Fibroblast of lung (primary cell): ENCODE data around the gene PGM2L1. TPM values are rescaled to one million over a fixed set of nuclear protein-coding genes. Genes with fewer than 3 reads are reported as not detected.

ENCODE experiments used
- DNase-seq, 2 donors: peaks; one replicate each; pipeline versions ENCODE4 v3.0.0 to v3.0.0-alpha.2; 2010; ENCODE audit warnings: low read depth in 2 of 2
- H2AFZ ChIP-seq: 2 replicates; pipeline ENCODE4 v1.5.1; 2012; ENCODE audit warnings: low read length, control low read depth, inconsistent platforms
- H3K27ac ChIP-seq: 2 replicates; pipeline ENCODE4 v1.5.1; 2011; ENCODE audit warnings: low read length, control low read depth; ENCODE audit not compliant: insufficient read depth
- H3K27me3 ChIP-seq: 2 replicates; pipeline ENCODE4 v1.5.1; 2011; ENCODE audit warnings: mild to moderate bottlenecking, low read length; ENCODE audit not compliant: control insufficient read depth, insufficient read depth
- H3K36me3 ChIP-seq: 2 replicates; pipeline ENCODE4 v1.5.1; 2011; ENCODE audit warnings: low read length; ENCODE audit not compliant: control insufficient read depth, insufficient read depth
- H3K4me1 ChIP-seq: 2 replicates; pipeline ENCODE4 v1.5.1; 2011; ENCODE audit warnings: low read length; ENCODE audit not compliant: control insufficient read depth, insufficient read depth; ENCODE audit errors: extremely low read depth
- H3K4me2 ChIP-seq: 2 replicates; pipeline ENCODE4 v1.5.1; 2011; ENCODE audit warnings: low read length, control low read depth; ENCODE audit not compliant: insufficient read depth; ENCODE audit errors: extremely low read depth
- H3K4me3 ChIP-seq, 4 experiments: fragments of 200-600 bp in 1 of 4; sonication (generic) in 1 of 4; replicated peaks in 1 of 4; 2 replicates each; pipeline ENCODE4 v1.5.1; 2011 to 2016; ENCODE audit warnings: low read length in 4 of 4, low read depth in 3 of 4, mild to moderate bottlenecking in 3 of 4, control low read depth in 2 of 4, inconsistent platforms in 1 of 4, mixed read lengths in 1 of 4; ENCODE audit not compliant: insufficient read depth in 1 of 4; ENCODE audit errors: control extremely low read depth in 1 of 4
- H3K79me2 ChIP-seq: 2 replicates; pipeline ENCODE4 v1.5.1; 2012; ENCODE audit warnings: mild to moderate bottlenecking, low read length, inconsistent platforms; ENCODE audit not compliant: control insufficient read depth, insufficient read depth
- H3K9ac ChIP-seq: 2 replicates; pipeline ENCODE4 v1.5.1; 2011; ENCODE audit warnings: mild to moderate bottlenecking, low read length, control low read depth; ENCODE audit not compliant: insufficient read depth
- H3K9me3 ChIP-seq: 2 replicates; pipeline ENCODE4 v1.5.1; 2012; ENCODE audit warnings: low read depth, low read length; ENCODE audit not compliant: control insufficient read depth, insufficient read depth
- H4K20me1 ChIP-seq: 2 replicates; pipeline ENCODE4 v1.5.1; 2011; ENCODE audit warnings: low read length; ENCODE audit not compliant: control insufficient read depth, insufficient read depth; ENCODE audit errors: extremely low read depth
- CTCF ChIP-seq, 2 donors: IDR thresholded peaks in 1 of 2; conservative IDR thresholded peaks in 1 of 2; 1 replicate in 1 of 2; 2 replicates in 1 of 2; pipeline ENCODE4 v1.5.1; 2011 to 2012; ENCODE audit warnings: low read length in 2 of 2, control low read depth in 1 of 2, inconsistent platforms in 1 of 2, low read depth in 1 of 2, mild to moderate bottlenecking in 1 of 2
- EZH2 ChIP-seq: IDR thresholded peaks from 2 replicates; pipeline ENCODE4 v1.5.1; 2012; ENCODE audit warnings: low read length, control low read depth, mild to moderate bottlenecking; ENCODE audit errors: missing control alignments
- polyA plus RNA-seq, 2 donors: library from polyadenylated mRNA; depleted of rRNA in 1 of 2; stranded (reverse) in 1 of 2; unstranded in 1 of 2; fragments of >200 nt; gene quantifications; 2 replicates each; pipeline ENCODE4 v1.2.1, GENCODE V29; 2011 to 2012; ENCODE audit warnings: missing spikeins in 1 of 2
- total RNA-seq: library from RNA; depleted of rRNA; stranded (reverse); fragments of >200 nt; gene quantifications from 2 replicates; pipeline ENCODE4 v1.2.1, GENCODE V29; 2014

Gene PGM2L1
- total and polyA plus RNA-seq, 2 donors (not counting 1 experiment from before 2014, with no cell fraction given), result 1.4 to 4.1 TPM

DNA sequence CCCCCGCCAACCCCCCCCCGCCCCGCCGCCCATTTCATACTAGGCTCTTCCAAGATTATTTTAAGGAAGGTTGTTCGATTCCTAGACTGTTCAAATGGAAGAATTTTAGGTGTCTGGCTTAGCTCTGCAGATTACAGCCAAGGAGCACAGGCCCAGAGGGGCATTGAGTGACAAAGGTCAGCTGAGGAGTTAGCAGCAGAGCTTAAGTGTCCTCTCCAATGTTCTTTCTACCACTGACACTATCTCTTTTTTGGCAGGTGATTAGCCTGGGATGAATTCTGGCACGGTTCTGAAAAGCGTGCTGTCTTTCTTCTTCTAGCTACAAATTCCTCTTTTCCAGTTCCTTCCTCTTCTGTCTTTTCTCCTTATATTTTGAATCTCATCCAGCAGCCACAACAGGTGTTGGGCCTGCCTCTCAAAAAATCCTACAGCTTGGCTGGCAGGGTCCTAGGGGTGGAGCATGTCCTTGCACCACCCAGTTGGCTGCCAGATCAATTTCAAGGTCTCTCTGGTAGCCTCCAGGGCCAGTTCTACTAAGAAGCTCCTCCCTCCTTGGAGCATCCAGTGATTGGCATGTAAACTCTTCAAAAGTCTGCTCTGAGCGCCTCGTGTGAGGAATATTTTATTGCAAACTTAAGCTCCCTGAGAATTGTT is 46.1 kb upstream of the PGM2L1 start:
- Histone ChIP-seq H3K9ac (no peak overlapping the region), H3K9me3 (no peaks in the 10 kb centered on the region), H3K36me3 (no peaks in the 10 kb centered on the region), H3K27ac (no peak overlapping the region), H3K27me3 (no peaks in the 10 kb centered on the region), H3K4me2 (no peak overlapping the region), H3K4me1 (no peaks in the 10 kb centered on the region), H3K4me3 (no peak overlapping the region), H4K20me1 (no peaks in the 10 kb centered on the region), H2AFZ (no peak overlapping the region), H3K79me2 (no peaks in the 10 kb centered on the region)
- no peak for DNase-seq
- TF ChIP-seq EZH2 (no peak), CTCF (conservative IDR thresholded peaks at IDR 0.05 in 1 of 2, IDR thresholded peaks at IDR 0.05 in 1 of 2; ENCODE audit: low read depth in 1 of 2, low read length in 2 of 2) (no peak)

- H3K4me2 ChIP-seq, result no peak overlapping the region
Observed at GRCh38 chr11:74443071-74443864, 45.0 kb upstream of the PGM2L1 start.

More at GRCh38 chr11:74443071-74443864, 45.0 kb upstream of the PGM2L1 start:
- Histone ChIP-seq H3K9me3 (no peaks in the 10 kb centered on the region), H3K4me1 (no peaks in the 10 kb centered on the region), H3K9ac (no peak overlapping the region), H3K4me3 (no peak overlapping the region), H3K27me3 (no peaks in the 10 kb centered on the region), H3K27ac (no peak overlapping the region), H3K36me3 (no peaks in the 10 kb centered on the region), H2AFZ (no peak overlapping the region), H4K20me1 (no peaks in the 10 kb centered on the region), H3K79me2 (no peaks in the 10 kb centered on the region)
- TF ChIP-seq EZH2, result no peak
- TF ChIP-seq CTCF (conservative IDR thresholded peaks at IDR 0.05 in 1 of 2, IDR thresholded peaks at IDR 0.05 in 1 of 2; ENCODE audit: low read depth in 1 of 2, low read length in 2 of 2), result no peak
- peak in 1 of 2 donors; percentile 45 for DNase-seq
